HEK293 (cell line): ENCODE results near the gene CACNA2D3.

ENCODE experiments used
- CTCF ChIA-PET: fragments of 350-600 bp; formaldehyde crosslinking; extraction: SDS; loops from one replicate; lab custom pipeline; 2021; ENCODE audit warnings: antibody characterized with exemption; lab: Yijun Ruan, JAX
- POLR2A ChIA-PET: fragments of 300-600 bp; formaldehyde crosslinking; extraction: SDS; loops from one replicate; lab custom pipeline; 2020; ENCODE audit warnings: antibody characterized with exemption, inconsistent platforms; lab: Yijun Ruan, JAX
- H3K27ac ChIP-seq: fragments of 200-500 bp; sonication (Bioruptor generic); 2 replicates; pipeline ENCODE4 v1.5.1; 2014; ENCODE audit warnings: low read depth, low read length, control low read depth, inconsistent platforms; ENCODE audit errors: extremely low read depth
- H3K36me3 ChIP-seq, 2 experiments: fragments of 200-500 bp in 1 of 2; sonication (Bioruptor generic) in 1 of 2; 1 replicate in 1 of 2; 2 replicates in 1 of 2; pipeline ENCODE4 v1.5.1; 2014 to 2017; ENCODE audit warnings: inconsistent platforms in 2 of 2, low read length in 2 of 2; ENCODE audit not compliant: control insufficient read depth in 2 of 2, insufficient read depth in 1 of 2
- H3K4me1 ChIP-seq: fragments of 200-500 bp; sonication (Bioruptor generic); 2 replicates; pipeline ENCODE4 v1.5.1; 2014; ENCODE audit warnings: mild to moderate bottlenecking, low read length, inconsistent platforms; ENCODE audit not compliant: control insufficient read depth, insufficient read depth
- H3K4me3 ChIP-seq: 2 replicates; pipeline ENCODE4 v1.5.1; 2011; ENCODE audit warnings: low read depth, mild to moderate bottlenecking, control low read depth, low read length, moderate library complexity
- H3K9me3 ChIP-seq: fragments of 200-500 bp; sonication (Bioruptor generic); 2 replicates; pipeline ENCODE4 v1.5.1; 2014; ENCODE audit warnings: low read depth, low read length, inconsistent platforms; ENCODE audit not compliant: control insufficient read depth, insufficient read depth
- BCL6B ChIP-seq: fragments of 450-650 bp; formaldehyde crosslinking; IDR thresholded peaks from 2 replicates; pipeline ENCODE4 v1.5.1; 2017; ENCODE audit warnings: missing biosample characterization, missing genetic modification characterization
- FEZF1 ChIP-seq: fragments of 450-650 bp; formaldehyde crosslinking; IDR thresholded peaks from 2 replicates; pipeline ENCODE4 v1.5.1; 2016; ENCODE audit warnings: missing biosample characterization, missing genetic modification characterization
- GFI1B ChIP-seq: fragments of 450-650 bp; formaldehyde crosslinking; IDR thresholded peaks from 2 replicates; pipeline ENCODE4 v1.5.1; 2016; ENCODE audit warnings: missing biosample characterization, missing genetic modification characterization
- MYNN ChIP-seq: fragments of 450-650 bp; formaldehyde crosslinking; IDR thresholded peaks from 2 replicates; pipeline ENCODE4 v1.5.1; 2016; ENCODE audit warnings: missing biosample characterization, missing genetic modification characterization, borderline replicate concordance
- REPIN1 ChIP-seq: fragments of 450-650 bp; formaldehyde crosslinking; IDR thresholded peaks from 2 replicates; pipeline ENCODE4 v1.5.1; 2017; ENCODE audit warnings: missing biosample characterization, missing genetic modification characterization, low read depth
- REST ChIP-seq: fragments of 450-650 bp; formaldehyde crosslinking; IDR thresholded peaks from 2 replicates; pipeline ENCODE4 v1.5.1; 2016; ENCODE audit warnings: missing biosample characterization, missing genetic modification characterization
- SALL2 ChIP-seq: fragments of 450-650 bp; formaldehyde crosslinking; IDR thresholded peaks from 2 replicates; pipeline ENCODE4 v1.5.0; 2017; ENCODE audit warnings: missing biosample characterization, mild to moderate bottlenecking, missing genetic modification characterization, borderline replicate concordance
- SP3 ChIP-seq: fragments of 450-650 bp; formaldehyde crosslinking; IDR thresholded peaks from 2 replicates; pipeline ENCODE4 v1.5.1; 2016; ENCODE audit warnings: missing biosample characterization, missing genetic modification characterization
- TCF7L2 ChIP-seq: IDR thresholded peaks from 2 replicates; pipeline ENCODE4 v1.6.1; 2011; ENCODE audit warnings: low read depth, mild to moderate bottlenecking, inconsistent platforms, low read length, moderate library complexity, borderline replicate concordance
- ZFP37 ChIP-seq: fragments of 450-650 bp; formaldehyde crosslinking; IDR thresholded peaks from 2 replicates; pipeline ENCODE4 v1.5.1; 2016; ENCODE audit warnings: missing biosample characterization, missing genetic modification characterization
- ZFP41 ChIP-seq: fragments of 450-650 bp; formaldehyde crosslinking; IDR thresholded peaks from 2 replicates; pipeline ENCODE4 v1.5.1; 2016; ENCODE audit warnings: missing biosample characterization, missing genetic modification characterization, borderline replicate concordance
- ZIC2 ChIP-seq: fragments of 450-650 bp; formaldehyde crosslinking; IDR thresholded peaks from 2 replicates; pipeline ENCODE4 v1.5.1; 2016; ENCODE audit warnings: missing biosample characterization, missing genetic modification characterization
- ZNF26 ChIP-seq: fragments of 450-650 bp; formaldehyde crosslinking; IDR thresholded peaks from 2 replicates; pipeline ENCODE4 v1.5.1; 2016; ENCODE audit warnings: missing biosample characterization, missing genetic modification characterization
- ZNF398 ChIP-seq: fragments of 450-650 bp; formaldehyde crosslinking; IDR thresholded peaks from 2 replicates; pipeline ENCODE4 v1.5.1; 2017; ENCODE audit warnings: missing biosample characterization, missing genetic modification characterization
- ZNF48 ChIP-seq: fragments of 450-650 bp; formaldehyde crosslinking; IDR thresholded peaks from 2 replicates; pipeline ENCODE4 v1.5.1; 2016; ENCODE audit warnings: missing biosample characterization, missing genetic modification characterization
- ZNF580 ChIP-seq: fragments of 450-650 bp; formaldehyde crosslinking; IDR thresholded peaks from 2 replicates; pipeline ENCODE4 v1.5.1; 2016; ENCODE audit warnings: missing biosample characterization, missing genetic modification characterization
- ZNF623 ChIP-seq: fragments of 450-650 bp; formaldehyde crosslinking; IDR thresholded peaks from 2 replicates; pipeline ENCODE4 v1.5.1; 2016; ENCODE audit warnings: missing biosample characterization, missing genetic modification characterization
- ZNF701 ChIP-seq: fragments of 450-650 bp; formaldehyde crosslinking; IDR thresholded peaks from 2 replicates; pipeline ENCODE4 v1.5.1; 2016; ENCODE audit warnings: missing biosample characterization, missing genetic modification characterization
- ZNF791 ChIP-seq: fragments of 450-650 bp; formaldehyde crosslinking; IDR thresholded peaks from 2 replicates; pipeline ENCODE4 v1.5.1; 2016; ENCODE audit warnings: missing biosample characterization, missing genetic modification characterization
- ZNF837 ChIP-seq: fragments of 450-650 bp; formaldehyde crosslinking; IDR thresholded peaks from 2 replicates; pipeline ENCODE4 v1.5.1; 2016; ENCODE audit warnings: missing biosample characterization, missing genetic modification characterization
- ZNF843 ChIP-seq: fragments of 450-650 bp; formaldehyde crosslinking; IDR thresholded peaks from 2 replicates; pipeline ENCODE4 v1.5.1; 2016; ENCODE audit warnings: missing biosample characterization, missing genetic modification characterization
- ZSCAN16 ChIP-seq: fragments of 450-650 bp; formaldehyde crosslinking; IDR thresholded peaks from 2 replicates; pipeline ENCODE4 v1.5.1; 2016; ENCODE audit warnings: missing biosample characterization, missing genetic modification characterization
- ZXDB ChIP-seq: fragments of 450-650 bp; formaldehyde crosslinking; IDR thresholded peaks from 2 replicates; pipeline ENCODE4 v1.5.1; 2016; ENCODE audit warnings: missing biosample characterization, missing genetic modification characterization

The CACNA2D3 gene

GRCh38 chr3:54434756-54435155 is 312.4 kb downstream of the CACNA2D3 start:
- Histone ChIP-seq H3K9me3 (no peaks in the 10 kb centered on the region), H3K4me1 (no peaks in the 10 kb centered on the region), H3K27ac (no peak overlapping the region), H3K4me3 (no peak overlapping the region), H3K36me3 (no peaks in the 10 kb centered on the region)
- CTCF ChIA-PET: interaction anchor here (2.7 kb wide), 1 partner anchor 496 kb away, joined by 12 read pairs; no protein-coding TSS in a partner anchor
- POLR2A ChIA-PET: no interaction called here
- TF ChIP-seq ZNF843 (tag by site-specific recombination) (no peak), ZIC2 (tag by site-specific recombination) (0 out of 2 replicates have a peak, but pooled peaks have one; percentile 49)

GRCh38 chr3:54437271-54437670 is 314.9 kb downstream of the CACNA2D3 start:
- no peaks in the 10 kb centered on the region for H3K4me1 ChIP-seq
- H3K4me3 ChIP-seq: no peak overlapping the region
- ChIA-PET CTCF (no interaction called here), POLR2A (no interaction called here)
- H3K27ac ChIP-seq: no peak overlapping the region
- TF ChIP-seq ZNF791 (tag by site-specific recombination): no peak
- TF ChIP-seq ZNF26 (tag by site-specific recombination): no peak
- TF ChIP-seq MYNN (tag by site-specific recombination): no peak
- no peak for TF ChIP-seq ZFP41 (tag by site-specific recombination)
- no peak for TF ChIP-seq ZFP37 (tag by site-specific recombination)
- no peak for TF ChIP-seq ZNF398
- TF ChIP-seq SP3 (tag by site-specific recombination): no peak
- no peak for TF ChIP-seq ZNF701 (tag by site-specific recombination)
- no peak for TF ChIP-seq ZNF623 (tag by site-specific recombination)
- TF ChIP-seq ZSCAN16 (tag by site-specific recombination): no peak
- no peak for TF ChIP-seq FEZF1 (tag by site-specific recombination)
- no peak for TF ChIP-seq TCF7L2
- TF ChIP-seq BCL6B (tag by site-specific recombination): no peak
- H3K36me3 ChIP-seq: no peaks in the 10 kb centered on the region
- no peaks in the 10 kb centered on the region for H3K9me3 ChIP-seq

GRCh38 chr3:54443561-54444161 is 321.3 kb downstream of the CACNA2D3 start:
- CTCF ChIA-PET: no interaction called here
- Histone ChIP-seq H3K4me3 (no peak overlapping the region), H3K36me3 (no peaks in the 10 kb centered on the region), H3K4me1 (no peaks in the 10 kb centered on the region), H3K9me3 (no peaks in the 10 kb centered on the region), H3K27ac (no peak overlapping the region)
- POLR2A ChIA-PET: no interaction called here
- TF ChIP-seq ZNF837 (tag by site-specific recombination): no peak
- TF ChIP-seq ZXDB (tag by site-specific recombination): no peak
- TF ChIP-seq ZNF48 (tag by site-specific recombination): no peak
- no peak for TF ChIP-seq ZNF580 (tag by site-specific recombination)
- no peak for TF ChIP-seq SALL2 (tag by site-specific recombination)
- no peak for TF ChIP-seq REPIN1 (tag by site-specific recombination)
- TF ChIP-seq REST (tag by site-specific recombination): no peak
- no peak for TF ChIP-seq GFI1B
